Measurements from ENCODE around the gene DCST2.

The DCST2 gene

GRCh38 chr1:154973344-154974101 lies 60.1 kb downstream of the DCST2 start:
- DNase-seq: peak; percentile 96 to 97 (median 97)

- DNase-seq: no peak
Measured at GRCh38 chr1:154972517-154973343, 60.9 kb downstream of the DCST2 start.

GRCh38 chr1:154972213-154972516 lies 61.4 kb downstream of the DCST2 start:
- DNase-seq: no peak

GRCh38 chr1:154971341-154971998 lies 62.1 kb downstream of the DCST2 start:
- DNase-seq: peak; percentile 34 to 58 (median 50)

- peak; percentile 67 to 82 (median 77) for DNase-seq
Measured at GRCh38 chr1:154970631-154971340, 62.8 kb downstream of the DCST2 start, which contains the start of gene SHC1. TSS of gene SHC1 (minus strand) at chr1:154970747. CDS start at chr1:154970526, 221 bp downstream.

- no peak for DNase-seq
Measured at GRCh38 chr1:154969860-154970452, 63.6 kb downstream of the DCST2 start.

GRCh38 chr1:154969246-154969645 lies 64.3 kb downstream of the DCST2 start:
- DNase-seq: no peak

GRCh38 chr1:154968731-154969130 lies 64.8 kb downstream of the DCST2 start:
- DNase-seq: no peak

All from suppressor macrophage treated with lipopolysaccharide for 1 hour (primary cell).